Lower leg skin (tissue), 3 donors: ENCODE measurements around the gene NFAM1.

Source experiments
- POLR2A ChIP-seq, 2 donors: fragments of 450-650 bp; IDR thresholded peaks; one replicate each; pipeline ENCODE4 v1.6.1; 2016 to 2017; ENCODE audit warnings: antibody characterized with exemption in 2 of 2, mild to moderate bottlenecking in 1 of 2, moderate library complexity in 1 of 2
- TF ChIP-seq, protein P1 (sequence below), 3 donors: fragments of 450-650 bp; IDR thresholded peaks; one replicate each; pipeline ENCODE4 v1.5.1; 2016; ENCODE audit warnings: antibody characterized with exemption in 3 of 3, mild to moderate bottlenecking in 3 of 3, moderate library complexity in 2 of 3

DNA sequence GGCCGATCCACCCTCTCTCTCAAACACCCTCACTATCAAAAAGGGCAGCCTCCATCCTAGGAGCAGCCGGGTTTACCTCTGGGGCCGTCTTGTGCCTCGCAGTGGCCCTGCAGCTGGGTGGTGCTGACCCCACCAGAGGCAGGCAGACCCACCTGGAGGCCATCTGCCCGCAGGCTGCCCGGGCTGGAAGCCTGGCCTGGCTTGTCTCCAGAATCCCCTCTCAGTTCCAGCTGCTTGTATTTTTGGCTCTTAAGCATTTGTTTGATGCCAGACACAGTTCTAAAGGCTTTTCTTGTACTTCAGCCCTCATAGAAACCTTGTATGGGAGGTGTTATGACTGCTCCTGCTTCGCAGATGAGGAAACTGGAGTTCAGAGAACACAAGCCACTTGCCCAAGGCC is 4.2 kb upstream of the NFAM1 start:
- TF ChIP-seq, protein P1, sequence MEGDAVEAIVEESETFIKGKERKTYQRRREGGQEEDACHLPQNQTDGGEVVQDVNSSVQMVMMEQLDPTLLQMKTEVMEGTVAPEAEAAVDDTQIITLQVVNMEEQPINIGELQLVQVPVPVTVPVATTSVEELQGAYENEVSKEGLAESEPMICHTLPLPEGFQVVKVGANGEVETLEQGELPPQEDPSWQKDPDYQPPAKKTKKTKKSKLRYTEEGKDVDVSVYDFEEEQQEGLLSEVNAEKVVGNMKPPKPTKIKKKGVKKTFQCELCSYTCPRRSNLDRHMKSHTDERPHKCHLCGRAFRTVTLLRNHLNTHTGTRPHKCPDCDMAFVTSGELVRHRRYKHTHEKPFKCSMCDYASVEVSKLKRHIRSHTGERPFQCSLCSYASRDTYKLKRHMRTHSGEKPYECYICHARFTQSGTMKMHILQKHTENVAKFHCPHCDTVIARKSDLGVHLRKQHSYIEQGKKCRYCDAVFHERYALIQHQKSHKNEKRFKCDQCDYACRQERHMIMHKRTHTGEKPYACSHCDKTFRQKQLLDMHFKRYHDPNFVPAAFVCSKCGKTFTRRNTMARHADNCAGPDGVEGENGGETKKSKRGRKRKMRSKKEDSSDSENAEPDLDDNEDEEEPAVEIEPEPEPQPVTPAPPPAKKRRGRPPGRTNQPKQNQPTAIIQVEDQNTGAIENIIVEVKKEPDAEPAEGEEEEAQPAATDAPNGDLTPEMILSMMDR (IDR thresholded peaks at IDR 0.05): no peak
- TF ChIP-seq POLR2A (IDR thresholded peaks at IDR 0.05): no peak
